ENCODE measurements around the gene MYORG. TPM values are rescaled to one million over a fixed set of nuclear protein-coding genes. Genes with fewer than 3 reads are reported as not detected.

Gene MYORG
- total RNA-seq, 2 experiments from 2014 or later = 0.98 to 3.9 TPM

DNA sequence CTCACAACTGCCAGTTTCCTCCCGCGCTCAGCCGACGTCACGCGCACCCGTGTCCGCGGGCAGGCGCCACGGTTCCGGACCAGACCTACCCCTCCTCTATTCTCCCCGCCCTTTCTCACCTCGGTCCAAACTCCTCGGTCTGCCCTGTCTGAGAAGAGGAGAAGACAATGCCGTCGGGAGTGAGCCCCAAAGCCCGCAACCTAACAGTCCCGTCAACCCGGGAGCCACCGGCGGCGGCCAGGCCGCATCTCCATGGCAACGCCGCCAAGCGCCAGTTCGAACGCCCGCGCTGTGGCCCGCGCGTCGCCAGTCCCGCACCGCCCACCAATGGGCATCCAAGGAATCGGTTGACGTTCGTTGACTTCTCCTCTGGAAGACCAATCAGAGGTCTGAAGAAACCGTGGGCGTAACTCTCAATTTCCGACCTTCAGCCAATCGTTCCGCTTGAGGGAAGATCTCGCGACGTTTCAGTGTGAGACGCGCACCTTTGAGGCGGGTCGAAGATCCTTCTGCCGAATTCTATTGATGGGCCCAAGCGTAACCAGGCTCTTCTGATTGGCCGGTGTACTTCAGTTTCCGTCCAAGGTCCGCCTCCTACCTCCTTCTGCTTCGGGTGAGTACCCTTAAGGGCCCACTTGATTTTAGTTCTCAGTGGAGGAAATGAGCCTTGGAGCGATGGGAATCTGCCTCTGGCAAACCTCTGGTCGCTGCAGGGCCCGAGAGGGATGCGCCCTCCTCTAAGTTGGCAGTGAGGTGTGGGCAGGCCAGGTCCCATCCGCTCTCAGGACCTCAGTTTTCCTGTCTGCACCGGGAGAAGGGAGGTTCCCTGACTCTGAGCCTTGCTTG lies 47.5 kb downstream of the MYORG start, which contains the start of the genes KIF24 and NUDT2:
Gene KIF24 (minus strand): TSS at position 282 of the 846 bp plus-strand sequence. CDS start 17,922 bp downstream, outside the sequence.
Gene NUDT2 (plus strand): TSS at position 583 of the 846 bp plus-strand sequence. CDS start 9,471 bp downstream, outside the sequence.
- H3K79me2 ChIP-seq (ENCODE audit: insufficient read depth, low read depth, low read length) = peaks cover 44% of the 10 kb centered on the region
- intact Hi-C loops (cut with micrococcal nuclease; ENCODE audit: unreplicated experiment) = loop anchor here (1.0 kb wide), 1 partner anchor 281 kb away; the partner anchor contains the start of gene UBAP2

GRCh38 chr9:34328500-34328986 lies 48.2 kb downstream of the MYORG start:
- Histone ChIP-seq H4K20me1 (ENCODE audit: insufficient read depth, low read length) (0 out of 2 replicates have a peak, but pooled peaks cover 3% of the 10 kb centered on the region), H3K79me2 (ENCODE audit: insufficient read depth, low read depth, low read length) (peaks cover 50% of the 10 kb centered on the region), H3K9me3 (ENCODE audit: low read length) (no peaks in the 10 kb centered on the region), H2AFZ (ENCODE audit: low read length) (peak overlapping the region; percentile 85), H3K4me3 (ENCODE audit: low read depth, low read length, poor library complexity, severe bottlenecking) (peak overlapping the region; percentile 98), H3K36me3 (ENCODE audit: insufficient read depth, low read length) (no peaks in the 10 kb centered on the region), H3K9me2 (ENCODE audit: insufficient read depth, low read length) (no peaks in the 10 kb centered on the region), H3K27ac (ENCODE audit: low read depth, low read length, poor library complexity, severe bottlenecking) (peak overlapping the region; percentile 73), H3K4me2 (ENCODE audit: low read length) (peak overlapping the region; percentile 96), H3K4me1 (ENCODE audit: insufficient read depth, low read length, poor library complexity, severe bottlenecking) (peaks cover 50% of the 10 kb centered on the region)
- TF ChIP-seq, protein P1, sequence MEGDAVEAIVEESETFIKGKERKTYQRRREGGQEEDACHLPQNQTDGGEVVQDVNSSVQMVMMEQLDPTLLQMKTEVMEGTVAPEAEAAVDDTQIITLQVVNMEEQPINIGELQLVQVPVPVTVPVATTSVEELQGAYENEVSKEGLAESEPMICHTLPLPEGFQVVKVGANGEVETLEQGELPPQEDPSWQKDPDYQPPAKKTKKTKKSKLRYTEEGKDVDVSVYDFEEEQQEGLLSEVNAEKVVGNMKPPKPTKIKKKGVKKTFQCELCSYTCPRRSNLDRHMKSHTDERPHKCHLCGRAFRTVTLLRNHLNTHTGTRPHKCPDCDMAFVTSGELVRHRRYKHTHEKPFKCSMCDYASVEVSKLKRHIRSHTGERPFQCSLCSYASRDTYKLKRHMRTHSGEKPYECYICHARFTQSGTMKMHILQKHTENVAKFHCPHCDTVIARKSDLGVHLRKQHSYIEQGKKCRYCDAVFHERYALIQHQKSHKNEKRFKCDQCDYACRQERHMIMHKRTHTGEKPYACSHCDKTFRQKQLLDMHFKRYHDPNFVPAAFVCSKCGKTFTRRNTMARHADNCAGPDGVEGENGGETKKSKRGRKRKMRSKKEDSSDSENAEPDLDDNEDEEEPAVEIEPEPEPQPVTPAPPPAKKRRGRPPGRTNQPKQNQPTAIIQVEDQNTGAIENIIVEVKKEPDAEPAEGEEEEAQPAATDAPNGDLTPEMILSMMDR (conservative IDR thresholded peaks at IDR 0.05; ENCODE audit: low read length) = 0 out of 2 replicates have a peak, but pooled peaks have one; percentile 26
- TF ChIP-seq EZH2phosphoT487 (IDR thresholded peaks at IDR 0.05; ENCODE audit: borderline replicate concordance, low read depth, low read length) = no peak
- TSS peak; percentile 79 for BruUV-seq (replicated peaks)
- intact Hi-C loops (cut with micrococcal nuclease; ENCODE audit: unreplicated experiment) = loop anchor here (1.0 kb wide), 1 partner anchor 280 kb away; the partner anchor contains the start of gene UBAP2
- POLR2A ChIA-PET = interaction anchor here (0.7 kb wide), 1 partner anchor 10 kb away, joined by 3 read pairs; no protein-coding TSS in a partner anchor
- CTCF ChIA-PET (ENCODE audit: unreplicated experiment) = no interaction called here
- no peak for DNase-seq (ENCODE audit: low spot score)

More for the DNA sequence above, 47.5 kb downstream of the MYORG start, which contains the start of the genes KIF24 and NUDT2:
- CTCF ChIA-PET (ENCODE audit: unreplicated experiment) = no interaction called here
- Histone ChIP-seq H3K27ac (ENCODE audit: low read depth, low read length, poor library complexity, severe bottlenecking) (peak within 1 kb of the TSS; percentile 74), H3K4me1 (ENCODE audit: insufficient read depth, low read length, poor library complexity, severe bottlenecking) (peaks cover 46% of the 10 kb centered on the region), H3K36me3 (ENCODE audit: insufficient read depth, low read length) (no peaks in the 10 kb centered on the region), H3K9me2 (ENCODE audit: insufficient read depth, low read length) (no peaks in the 10 kb centered on the region), H4K20me1 (ENCODE audit: insufficient read depth, low read length) (0 out of 2 replicates have a peak, but pooled peaks cover 3% of the 10 kb centered on the region), H2AFZ (ENCODE audit: low read length) (peak within 1 kb of the TSS; percentile 85), H3K4me3 (ENCODE audit: low read depth, low read length, poor library complexity, severe bottlenecking) (peak within 1 kb of the TSS; percentile 98), H3K4me2 (ENCODE audit: low read length) (peak within 1 kb of the TSS; percentile 96), H3K9me3 (ENCODE audit: low read length) (no peaks in the 10 kb centered on the region)
- peak; percentile 100 for DNase-seq (ENCODE audit: low spot score)
- POLR2A ChIA-PET = no interaction called here
- TF ChIP-seq, protein P1 (conservative IDR thresholded peaks at IDR 0.05; ENCODE audit: low read length) = no peak
- no peak for TF ChIP-seq EZH2phosphoT487 (IDR thresholded peaks at IDR 0.05; ENCODE audit: borderline replicate concordance, low read depth, low read length)
- BruUV-seq (replicated peaks) = no TSS peak
